DMS153 (cell line): ENCODE data around the gene LYST.
"Not testable (repeated sequence)": the region's sequence is repeated elsewhere in the genome, so short reads cannot be mapped to it uniquely, and the experiment has no call there.

Experiments used
- DNase-seq: peaks from one replicate; lab custom pipeline; 2025; lab: John Stamatoyannopoulos, UW

Gene LYST

DNA sequence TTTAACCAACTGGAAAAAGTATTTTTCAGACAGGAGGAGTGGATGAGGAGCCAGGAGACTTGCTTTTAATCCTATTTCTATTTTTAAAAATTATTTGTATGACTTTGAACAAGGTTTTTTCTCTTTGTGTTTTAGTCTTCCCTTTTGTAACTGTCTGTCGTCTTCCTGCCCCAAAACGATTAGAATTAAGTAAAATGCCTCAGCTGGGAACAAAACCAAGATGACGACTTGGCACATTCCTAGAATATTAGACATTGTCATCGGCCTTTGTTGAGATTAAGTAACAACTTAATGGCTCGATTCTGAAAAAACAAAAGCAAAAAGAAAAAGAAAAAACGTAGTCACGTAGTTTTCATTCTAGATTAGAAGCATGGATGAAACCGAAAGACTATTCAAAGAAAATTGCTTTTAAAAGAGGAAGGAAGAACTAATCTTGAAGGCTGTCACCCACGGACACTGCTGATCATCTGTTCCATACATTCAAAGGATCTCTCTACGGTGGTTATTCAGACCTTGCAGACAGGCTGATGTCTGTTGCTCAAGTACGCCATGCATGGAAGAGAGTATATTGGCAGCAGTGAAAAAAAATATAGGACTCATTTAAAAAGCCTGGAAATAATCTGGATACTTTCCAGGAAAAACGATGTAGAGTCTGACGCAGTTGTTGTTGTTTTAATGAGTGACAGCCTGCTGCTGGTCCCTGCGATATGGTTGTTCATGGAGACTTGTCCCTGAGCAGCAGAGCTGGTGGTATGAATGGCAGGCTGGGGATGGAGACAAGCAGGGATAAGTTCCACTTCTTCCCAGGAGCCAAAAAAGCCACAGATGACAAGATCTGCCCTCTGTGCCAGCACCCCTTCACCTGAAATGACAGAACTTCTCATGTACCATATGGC, 234.0 kb downstream of the LYST start:
- DNase-seq, result no peak

DNA sequence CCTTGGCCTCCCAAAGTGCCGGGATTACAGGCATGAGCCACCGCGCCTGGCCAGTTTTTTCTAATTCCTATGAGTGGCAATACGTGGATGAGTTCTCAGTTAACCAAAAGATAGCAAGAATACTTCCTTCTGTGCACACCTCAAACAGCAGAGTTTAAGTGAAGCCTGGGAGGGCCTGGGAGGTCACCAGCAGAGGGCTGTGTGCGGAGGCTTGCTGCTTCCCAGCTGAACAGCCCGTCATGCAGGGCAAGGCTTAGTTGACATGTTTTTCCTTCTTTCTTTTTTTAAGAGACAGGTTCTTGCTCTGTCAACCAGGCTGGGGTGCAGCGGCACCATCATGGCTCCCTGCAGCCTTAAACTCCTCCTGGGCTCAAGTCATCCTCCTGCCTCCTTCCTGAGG, 234.9 kb downstream of the LYST start:
- no peak for DNase-seq

DNA sequence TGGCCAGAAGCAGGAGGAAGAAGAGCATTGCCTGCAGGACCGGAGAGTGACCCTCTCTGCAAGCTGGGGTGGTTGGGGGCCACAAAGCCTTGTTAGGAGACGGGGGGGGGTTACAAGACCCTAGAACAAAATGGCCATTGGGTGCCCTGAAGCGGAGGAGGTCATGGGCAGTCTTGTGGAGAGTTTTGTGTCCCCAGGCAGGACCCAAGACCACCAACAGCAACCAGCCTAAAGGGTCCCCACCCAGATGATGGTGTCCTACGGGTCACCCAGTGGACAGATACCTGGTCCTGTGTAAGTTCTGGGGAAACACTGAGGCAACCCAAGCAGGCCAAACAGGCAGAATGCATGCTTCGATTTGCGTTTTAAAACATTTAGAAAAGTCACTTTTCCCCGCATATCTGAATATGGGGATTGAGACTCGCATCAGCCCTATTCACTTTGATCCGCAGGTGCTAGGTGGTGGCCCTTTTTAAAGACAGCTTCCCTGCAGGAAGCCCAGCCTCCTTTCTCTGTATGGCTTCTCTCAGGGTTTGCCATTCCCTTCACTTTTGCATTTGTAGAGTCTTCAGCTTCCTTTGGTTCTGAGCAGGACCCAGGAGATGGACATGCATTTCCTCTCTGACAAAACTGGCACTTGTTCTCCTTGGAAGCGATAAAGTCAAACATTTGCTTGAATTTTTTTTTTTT, 238.2 kb downstream of the LYST start:
- DNase-seq, result no peak

DNA sequence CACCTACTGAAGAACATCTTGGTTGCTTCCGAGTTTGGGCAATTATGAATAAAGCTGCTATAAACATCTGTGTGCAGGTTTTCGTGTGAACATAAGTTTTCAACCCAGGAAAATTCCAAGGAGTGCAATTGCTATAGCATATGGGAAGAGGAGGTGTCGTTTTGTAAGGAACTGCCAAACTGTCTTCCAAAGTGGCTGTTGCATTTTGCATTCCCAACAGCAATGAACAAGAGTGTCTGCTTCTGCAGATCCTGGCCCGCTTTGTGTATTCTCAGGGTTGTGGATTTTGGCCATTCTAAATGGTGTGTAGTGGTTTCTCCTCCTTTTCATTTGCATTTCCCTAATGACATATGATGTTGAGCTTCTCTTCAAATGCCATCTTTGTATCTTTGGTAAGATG, 240.9 kb downstream of the LYST start:
- no peak for DNase-seq

DNA sequence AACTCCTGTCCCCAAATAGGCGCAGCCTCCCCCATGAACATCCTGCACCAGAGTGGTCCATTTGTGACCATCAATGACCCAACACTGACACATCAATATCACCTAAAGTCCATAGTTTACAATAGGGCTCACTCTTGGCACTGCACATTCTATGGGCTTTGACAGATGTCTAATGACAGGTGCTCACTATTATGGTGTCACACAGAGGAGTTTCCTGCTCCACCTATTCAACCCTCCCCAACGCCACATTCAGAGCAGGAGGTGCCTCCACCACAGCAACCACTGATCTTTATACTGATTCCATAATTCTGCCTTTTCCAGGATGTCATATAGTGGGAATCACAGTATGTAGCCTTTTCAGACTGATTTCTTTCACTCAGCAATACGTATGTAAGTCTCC, 241.4 kb downstream of the LYST start:
- DNase-seq, result no peak

DNA sequence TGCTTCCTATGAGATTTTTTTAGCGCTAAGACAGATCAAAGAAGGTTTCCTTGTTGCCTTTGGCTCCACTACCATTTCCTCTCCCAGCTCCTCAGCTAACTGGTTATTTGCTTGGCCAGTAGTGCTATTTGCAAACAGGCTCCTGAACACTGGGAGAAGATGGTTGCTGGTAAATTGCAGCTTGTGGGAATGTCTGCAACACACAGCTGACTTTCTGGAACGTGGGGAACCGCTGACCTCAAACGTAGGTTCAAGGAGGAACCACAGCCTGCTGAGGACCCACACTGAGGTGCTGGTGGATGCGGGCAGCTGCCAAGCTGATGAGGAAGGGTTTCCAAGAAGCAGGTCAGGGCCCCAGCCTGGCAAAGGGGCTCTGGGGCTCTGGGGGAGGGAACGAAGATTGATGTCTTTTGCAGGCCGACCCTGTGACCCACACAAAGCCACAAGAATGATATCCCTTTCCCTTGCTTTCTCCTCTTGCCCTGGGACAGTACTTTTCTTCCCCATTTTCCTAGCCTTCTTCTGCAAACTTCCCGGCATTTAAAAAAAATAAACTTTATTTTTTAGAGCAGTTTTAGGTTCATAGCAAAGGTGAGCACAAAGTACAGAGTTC, 241.9 kb downstream of the LYST start:
- DNase-seq, result no peak

DNA sequence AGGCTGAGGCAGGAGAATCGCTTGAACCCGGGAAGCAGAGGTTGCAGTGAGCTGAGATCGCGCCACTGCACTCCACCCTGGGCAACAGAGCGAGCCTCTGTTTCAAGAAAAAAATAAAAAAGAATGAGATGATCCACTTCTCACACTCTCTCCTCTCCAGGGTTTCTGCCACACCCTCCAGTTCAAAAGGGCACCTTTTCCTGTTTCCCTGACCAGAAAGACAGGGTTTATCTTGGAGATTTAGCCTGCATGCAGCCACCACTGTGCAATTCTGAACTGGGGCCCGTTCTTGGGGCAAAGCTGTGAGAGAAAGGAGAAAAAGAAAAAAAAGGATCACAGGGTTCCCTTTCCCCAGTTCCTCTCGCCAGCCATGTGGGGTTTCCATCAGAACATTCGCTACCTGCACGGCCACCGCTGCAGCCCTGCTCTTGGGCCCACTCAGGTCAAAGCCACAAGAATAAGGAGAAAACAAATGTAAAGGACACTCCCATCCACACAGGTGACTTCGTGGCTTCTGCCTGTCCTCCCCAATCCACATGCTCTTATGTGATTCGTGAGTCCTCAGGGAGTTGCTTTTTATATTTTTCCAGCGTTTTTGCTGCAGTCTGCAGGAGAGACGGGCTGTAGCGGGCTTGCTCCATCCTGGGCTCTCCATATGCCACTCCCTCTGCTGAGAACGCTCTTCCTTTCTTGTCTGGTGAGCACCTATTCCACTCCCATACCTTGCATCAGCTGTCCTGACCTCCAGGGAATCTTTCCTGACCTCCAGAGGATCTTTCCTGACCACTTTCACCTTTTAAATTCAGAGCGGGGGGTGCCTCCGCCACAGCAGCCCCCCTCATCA, 243.5 kb downstream of the LYST start:
- DNase-seq, result no peak

DNA sequence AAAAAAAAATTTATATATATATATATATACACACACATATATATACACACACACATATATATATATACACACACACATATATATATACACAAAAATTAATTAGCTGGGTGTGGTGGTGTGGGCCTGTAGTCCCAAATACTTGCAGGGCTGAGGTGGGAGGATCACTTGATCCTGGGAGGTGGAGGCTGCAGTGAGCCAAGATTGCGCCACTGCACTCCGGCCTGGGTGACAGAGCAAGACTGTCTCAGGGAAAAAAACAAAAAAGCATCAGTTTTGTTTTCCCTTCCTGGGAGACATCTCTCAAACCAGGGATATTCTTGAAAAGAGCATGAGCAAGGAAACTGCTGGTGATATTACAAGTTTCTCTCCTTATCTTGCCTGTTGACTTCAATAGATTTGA, 247.6 kb downstream of the LYST start:
- not testable (repeated sequence) for DNase-seq

DNA sequence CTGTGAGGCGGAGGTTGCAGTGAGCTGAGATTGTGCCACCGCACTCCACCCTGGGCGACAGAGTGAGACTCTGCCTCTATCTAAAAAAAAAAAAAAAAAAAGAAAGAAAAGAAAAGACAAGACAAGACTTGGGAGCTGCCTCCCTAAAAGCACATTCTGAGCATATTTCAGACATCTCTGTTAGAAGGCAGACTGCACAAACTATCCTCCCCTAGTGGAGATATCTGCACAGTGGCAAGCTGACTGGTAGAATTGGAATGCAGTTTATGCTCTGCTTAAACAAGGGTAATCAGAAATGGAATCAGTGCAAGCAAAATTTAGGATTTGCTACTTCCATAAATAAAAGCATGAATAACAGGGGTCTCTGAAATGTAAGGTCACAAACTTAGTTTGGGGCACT, 248.9 kb downstream of the LYST start:
- no peak for DNase-seq

DNA sequence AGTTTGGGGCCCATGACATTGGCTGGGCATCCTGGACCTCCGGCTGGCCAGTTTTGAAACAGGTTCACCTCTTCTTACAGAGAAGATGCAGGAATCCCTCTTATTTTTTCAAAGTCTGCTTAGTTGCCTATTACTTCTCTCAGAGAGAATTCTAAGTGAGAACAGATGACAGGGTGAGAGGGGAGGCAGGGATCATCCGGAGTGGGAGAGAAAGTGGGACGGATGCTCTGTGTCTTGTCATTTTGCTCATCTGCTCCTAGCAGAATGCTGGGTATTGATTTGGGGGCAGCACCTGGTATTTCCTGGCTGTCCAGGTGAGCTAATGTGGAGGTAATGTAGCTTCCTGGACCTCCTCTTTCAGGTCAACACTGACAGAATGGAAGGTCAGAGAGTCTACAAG, 249.6 kb downstream of the LYST start:
- DNase-seq, result no peak

DNA sequence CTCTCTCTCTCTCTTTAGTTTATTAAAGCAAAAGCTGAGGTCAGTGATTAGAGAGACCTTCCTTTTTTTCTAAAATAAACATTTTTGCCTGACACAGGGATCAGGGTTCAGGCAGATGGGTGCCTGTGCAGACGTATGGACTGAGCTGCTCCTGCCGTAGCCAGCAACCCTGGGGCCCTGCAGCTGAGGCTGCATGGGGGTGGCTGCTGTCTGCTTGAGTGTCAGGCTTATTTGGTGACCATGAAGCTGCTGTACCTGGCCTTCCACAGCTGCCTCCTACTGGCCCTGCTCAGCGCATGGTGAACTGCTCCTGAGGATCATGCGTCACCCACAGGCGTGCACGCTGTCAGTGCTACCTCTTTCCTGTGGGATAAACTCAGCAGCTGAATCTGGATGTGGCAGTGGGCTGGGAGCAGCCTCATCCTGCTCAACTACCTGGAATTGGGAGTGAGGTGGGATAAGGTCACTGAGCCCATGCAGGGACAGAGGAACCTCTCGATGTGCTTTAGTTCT, 252.2 kb downstream of the LYST start:
- DNase-seq, result no peak

DNA sequence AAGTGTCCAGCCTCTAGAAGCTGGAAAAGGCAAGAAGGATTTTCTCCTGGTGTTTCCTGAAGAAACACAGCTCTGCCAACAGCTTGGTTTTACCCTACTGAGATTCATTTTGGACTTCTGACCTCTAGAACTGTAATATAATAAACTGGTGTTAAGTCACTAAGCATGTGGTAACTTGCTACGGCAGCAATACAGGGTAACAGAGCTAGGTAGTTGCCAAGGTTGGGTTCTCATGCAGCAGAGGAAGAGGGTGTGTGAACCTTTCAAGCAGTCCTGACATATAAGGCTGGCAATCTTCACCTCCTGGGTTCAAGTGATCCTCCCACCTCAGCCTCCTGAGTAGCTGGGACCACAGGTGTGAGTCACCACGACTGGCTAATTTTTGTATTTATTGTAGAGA, 253.1 kb downstream of the LYST start:
- no peak for DNase-seq

DNA sequence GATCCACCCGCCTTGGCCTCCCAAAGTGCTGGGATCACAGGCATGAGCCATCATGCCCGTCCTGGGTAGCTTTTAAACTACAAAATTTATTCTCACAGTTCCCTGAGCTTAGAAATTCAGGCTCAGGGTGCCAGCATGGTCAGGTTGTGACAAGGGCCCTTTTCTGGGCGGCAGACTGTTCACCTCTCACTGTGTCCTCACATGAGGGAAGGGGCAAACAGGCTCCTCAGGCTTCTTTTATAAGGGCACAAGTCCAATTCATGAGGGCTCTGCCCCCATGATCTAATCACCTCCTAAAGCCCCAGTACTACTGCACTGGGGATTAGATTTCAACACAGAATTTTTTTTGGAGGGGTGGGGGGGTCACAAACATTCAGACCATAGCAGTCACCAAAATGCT, 253.9 kb downstream of the LYST start:
- no peak for DNase-seq
